ENCODE measurements around the gene IFNGR2. TPM values are rescaled to one million over a fixed set of nuclear protein-coding genes. Genes with fewer than 3 reads are reported as not detected.

Gene IFNGR2
- total and polyA plus RNA-seq, 2 experiments from 2014 or later = 21.9 to 29.4 TPM

- Mint-ChIP-seq H3K27me3 (ENCODE audit: insufficient read depth, low read depth, poor library complexity) (peaks cover 3% of the 10 kb centered on the region), H3K4me3 (no peak overlapping the region), H3K9me3 (no peaks in the 10 kb centered on the region), H3K27ac (no peak overlapping the region), H3K36me3 (ENCODE audit: low read depth) (peaks cover 59% of the 10 kb centered on the region), H3K4me1 (no peaks in the 10 kb centered on the region)
- Histone ChIP-seq H4K20me1 (replicated peaks; ENCODE audit: insufficient read depth) (no peaks in the 10 kb centered on the region), H2AFZ (no peak overlapping the region), H3K27me3 (ENCODE audit: insufficient read depth) (no peaks in the 10 kb centered on the region), H3K27ac (ENCODE audit: low read depth) (no peak overlapping the region), H3K36me3 (ENCODE audit: insufficient read depth) (peaks cover 9% of the 10 kb centered on the region), H3K4me2 (no peak overlapping the region), H3K79me2 (replicated peaks; ENCODE audit: insufficient read depth) (no peaks in the 10 kb centered on the region), H3K4me1 (ENCODE audit: insufficient read depth) (no peaks in the 10 kb centered on the region), H3K4me3 (no peak overlapping the region), H3F3A (replicated peaks; ENCODE audit: low read depth) (no peaks in the 10 kb centered on the region), H3K9me2 (ENCODE audit: insufficient read depth) (no peaks in the 10 kb centered on the region)
- TF ChIP-seq, protein P1, sequence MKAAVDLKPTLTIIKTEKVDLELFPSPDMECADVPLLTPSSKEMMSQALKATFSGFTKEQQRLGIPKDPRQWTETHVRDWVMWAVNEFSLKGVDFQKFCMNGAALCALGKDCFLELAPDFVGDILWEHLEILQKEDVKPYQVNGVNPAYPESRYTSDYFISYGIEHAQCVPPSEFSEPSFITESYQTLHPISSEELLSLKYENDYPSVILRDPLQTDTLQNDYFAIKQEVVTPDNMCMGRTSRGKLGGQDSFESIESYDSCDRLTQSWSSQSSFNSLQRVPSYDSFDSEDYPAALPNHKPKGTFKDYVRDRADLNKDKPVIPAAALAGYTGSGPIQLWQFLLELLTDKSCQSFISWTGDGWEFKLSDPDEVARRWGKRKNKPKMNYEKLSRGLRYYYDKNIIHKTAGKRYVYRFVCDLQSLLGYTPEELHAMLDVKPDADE (IDR thresholded peaks at IDR 0.05) = no peak
- DNase-seq (ENCODE audit: low spot score) (no peak), ATAC-seq (no peak)
Measured at GRCh38 chr21:33424214-33424613, 21.0 kb downstream of the IFNGR2 start.

DNA sequence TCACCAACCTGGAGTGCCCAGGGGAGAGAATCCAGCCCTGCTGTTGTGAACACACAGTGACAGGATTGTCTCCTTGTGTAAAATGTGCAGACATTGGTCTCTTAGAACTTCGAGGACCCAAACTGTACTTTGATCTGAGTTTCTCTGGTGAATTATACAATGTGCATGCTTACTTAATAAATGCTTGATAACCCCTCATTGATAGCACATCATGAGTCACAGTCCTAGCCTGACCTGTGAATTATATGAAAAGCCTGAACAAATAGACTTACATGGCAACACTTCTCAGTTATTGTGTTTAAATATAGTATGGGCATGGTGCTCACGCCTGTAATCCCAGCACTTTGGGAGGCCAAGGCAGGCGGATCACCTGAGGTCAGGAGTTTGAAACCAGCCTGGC is 22.6 kb downstream of the IFNGR2 start:
- Mint-ChIP-seq H3K9me3 (no peaks in the 10 kb centered on the region), H3K27ac (no peak overlapping the region), H3K36me3 (ENCODE audit: low read depth) (peaks cover 57% of the 10 kb centered on the region), H3K4me1 (no peaks in the 10 kb centered on the region), H3K4me3 (no peak overlapping the region), H3K27me3 (ENCODE audit: insufficient read depth, low read depth, poor library complexity) (peaks cover 3% of the 10 kb centered on the region)
- Histone ChIP-seq H3K27me3 (ENCODE audit: insufficient read depth) (no peaks in the 10 kb centered on the region), H2AFZ (no peak overlapping the region), H3K27ac (ENCODE audit: low read depth) (no peak overlapping the region), H3K9me2 (ENCODE audit: insufficient read depth) (no peaks in the 10 kb centered on the region), H3F3A (replicated peaks; ENCODE audit: low read depth) (no peaks in the 10 kb centered on the region), H3K4me2 (no peak overlapping the region), H3K79me2 (replicated peaks; ENCODE audit: insufficient read depth) (no peaks in the 10 kb centered on the region), H4K20me1 (replicated peaks; ENCODE audit: insufficient read depth) (no peaks in the 10 kb centered on the region), H3K4me3 (no peak overlapping the region), H3K4me1 (ENCODE audit: insufficient read depth) (no peaks in the 10 kb centered on the region), H3K36me3 (ENCODE audit: insufficient read depth) (peaks cover 9% of the 10 kb centered on the region)
- DNase-seq (ENCODE audit: low spot score) = no peak
- no peak for ATAC-seq
- TF ChIP-seq STAT1 (IDR thresholded peaks at IDR 0.05; ENCODE audit: unreplicated experiment) = no peak
- TF ChIP-seq, protein P2, sequence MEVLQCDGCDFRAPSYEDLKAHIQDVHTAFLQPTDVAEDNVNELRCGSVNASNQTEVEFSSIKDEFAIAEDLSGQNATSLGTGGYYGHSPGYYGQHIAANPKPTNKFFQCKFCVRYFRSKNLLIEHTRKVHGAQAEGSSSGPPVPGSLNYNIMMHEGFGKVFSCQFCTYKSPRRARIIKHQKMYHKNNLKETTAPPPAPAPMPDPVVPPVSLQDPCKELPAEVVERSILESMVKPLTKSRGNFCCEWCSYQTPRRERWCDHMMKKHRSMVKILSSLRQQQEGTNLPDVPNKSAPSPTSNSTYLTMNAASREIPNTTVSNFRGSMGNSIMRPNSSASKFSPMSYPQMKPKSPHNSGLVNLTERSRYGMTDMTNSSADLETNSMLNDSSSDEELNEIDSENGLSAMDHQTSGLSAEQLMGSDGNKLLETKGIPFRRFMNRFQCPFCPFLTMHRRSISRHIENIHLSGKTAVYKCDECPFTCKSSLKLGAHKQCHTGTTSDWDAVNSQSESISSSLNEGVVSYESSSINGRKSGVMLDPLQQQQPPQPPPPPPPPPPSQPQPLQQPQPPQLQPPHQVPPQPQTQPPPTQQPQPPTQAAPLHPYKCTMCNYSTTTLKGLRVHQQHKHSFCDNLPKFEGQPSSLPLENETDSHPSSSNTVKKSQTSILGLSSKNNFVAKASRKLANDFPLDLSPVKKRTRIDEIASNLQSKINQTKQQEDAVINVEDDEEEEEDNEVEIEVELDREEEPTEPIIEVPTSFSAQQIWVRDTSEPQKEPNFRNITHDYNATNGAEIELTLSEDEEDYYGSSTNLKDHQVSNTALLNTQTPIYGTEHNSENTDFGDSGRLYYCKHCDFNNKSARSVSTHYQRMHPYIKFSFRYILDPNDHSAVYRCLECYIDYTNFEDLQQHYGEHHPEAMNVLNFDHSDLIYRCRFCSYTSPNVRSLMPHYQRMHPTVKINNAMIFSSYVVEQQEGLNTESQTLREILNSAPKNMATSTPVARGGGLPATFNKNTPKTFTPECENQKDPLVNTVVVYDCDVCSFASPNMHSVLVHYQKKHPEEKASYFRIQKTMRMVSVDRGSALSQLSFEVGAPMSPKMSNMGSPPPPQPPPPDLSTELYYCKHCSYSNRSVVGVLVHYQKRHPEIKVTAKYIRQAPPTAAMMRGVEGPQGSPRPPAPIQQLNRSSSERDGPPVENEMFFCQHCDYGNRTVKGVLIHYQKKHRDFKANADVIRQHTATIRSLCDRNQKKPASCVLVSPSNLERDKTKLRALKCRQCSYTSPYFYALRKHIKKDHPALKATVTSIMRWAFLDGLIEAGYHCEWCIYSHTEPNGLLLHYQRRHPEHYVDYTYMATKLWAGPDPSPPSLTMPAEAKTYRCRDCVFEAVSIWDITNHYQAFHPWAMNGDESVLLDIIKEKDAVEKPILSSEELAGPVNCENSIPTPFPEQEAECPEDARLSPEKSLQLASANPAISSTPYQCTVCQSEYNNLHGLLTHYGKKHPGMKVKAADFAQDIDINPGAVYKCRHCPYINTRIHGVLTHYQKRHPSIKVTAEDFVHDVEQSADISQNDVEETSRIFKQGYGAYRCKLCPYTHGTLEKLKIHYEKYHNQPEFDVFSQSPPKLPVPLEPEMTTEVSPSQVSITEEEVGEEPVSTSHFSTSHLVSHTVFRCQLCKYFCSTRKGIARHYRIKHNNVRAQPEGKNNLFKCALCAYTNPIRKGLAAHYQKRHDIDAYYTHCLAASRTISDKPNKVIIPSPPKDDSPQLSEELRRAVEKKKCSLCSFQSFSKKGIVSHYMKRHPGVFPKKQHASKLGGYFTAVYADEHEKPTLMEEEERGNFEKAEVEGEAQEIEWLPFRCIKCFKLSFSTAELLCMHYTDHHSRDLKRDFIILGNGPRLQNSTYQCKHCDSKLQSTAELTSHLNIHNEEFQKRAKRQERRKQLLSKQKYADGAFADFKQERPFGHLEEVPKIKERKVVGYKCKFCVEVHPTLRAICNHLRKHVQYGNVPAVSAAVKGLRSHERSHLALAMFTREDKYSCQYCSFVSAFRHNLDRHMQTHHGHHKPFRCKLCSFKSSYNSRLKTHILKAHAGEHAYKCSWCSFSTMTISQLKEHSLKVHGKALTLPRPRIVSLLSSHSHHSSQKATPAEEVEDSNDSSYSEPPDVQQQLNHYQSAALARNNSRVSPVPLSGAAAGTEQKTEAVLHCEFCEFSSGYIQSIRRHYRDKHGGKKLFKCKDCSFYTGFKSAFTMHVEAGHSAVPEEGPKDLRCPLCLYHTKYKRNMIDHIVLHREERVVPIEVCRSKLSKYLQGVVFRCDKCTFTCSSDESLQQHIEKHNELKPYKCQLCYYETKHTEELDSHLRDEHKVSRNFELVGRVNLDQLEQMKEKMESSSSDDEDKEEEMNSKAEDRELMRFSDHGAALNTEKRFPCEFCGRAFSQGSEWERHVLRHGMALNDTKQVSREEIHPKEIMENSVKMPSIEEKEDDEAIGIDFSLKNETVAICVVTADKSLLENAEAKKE (CRISPR knock-in tag; IDR thresholded peaks at IDR 0.05) = no peak
- no peak for TF ChIP-seq JUNB (IDR thresholded peaks at IDR 0.05; ENCODE audit: unreplicated experiment)
- TF ChIP-seq CREB1 (CRISPR knock-in tag; IDR thresholded peaks at IDR 0.05; ENCODE audit: low read depth) = no peak
- TF ChIP-seq ZNF331 (CRISPR knock-in tag; IDR thresholded peaks at IDR 0.05; ENCODE audit: low read depth) = no peak
- TF ChIP-seq, protein P3, sequence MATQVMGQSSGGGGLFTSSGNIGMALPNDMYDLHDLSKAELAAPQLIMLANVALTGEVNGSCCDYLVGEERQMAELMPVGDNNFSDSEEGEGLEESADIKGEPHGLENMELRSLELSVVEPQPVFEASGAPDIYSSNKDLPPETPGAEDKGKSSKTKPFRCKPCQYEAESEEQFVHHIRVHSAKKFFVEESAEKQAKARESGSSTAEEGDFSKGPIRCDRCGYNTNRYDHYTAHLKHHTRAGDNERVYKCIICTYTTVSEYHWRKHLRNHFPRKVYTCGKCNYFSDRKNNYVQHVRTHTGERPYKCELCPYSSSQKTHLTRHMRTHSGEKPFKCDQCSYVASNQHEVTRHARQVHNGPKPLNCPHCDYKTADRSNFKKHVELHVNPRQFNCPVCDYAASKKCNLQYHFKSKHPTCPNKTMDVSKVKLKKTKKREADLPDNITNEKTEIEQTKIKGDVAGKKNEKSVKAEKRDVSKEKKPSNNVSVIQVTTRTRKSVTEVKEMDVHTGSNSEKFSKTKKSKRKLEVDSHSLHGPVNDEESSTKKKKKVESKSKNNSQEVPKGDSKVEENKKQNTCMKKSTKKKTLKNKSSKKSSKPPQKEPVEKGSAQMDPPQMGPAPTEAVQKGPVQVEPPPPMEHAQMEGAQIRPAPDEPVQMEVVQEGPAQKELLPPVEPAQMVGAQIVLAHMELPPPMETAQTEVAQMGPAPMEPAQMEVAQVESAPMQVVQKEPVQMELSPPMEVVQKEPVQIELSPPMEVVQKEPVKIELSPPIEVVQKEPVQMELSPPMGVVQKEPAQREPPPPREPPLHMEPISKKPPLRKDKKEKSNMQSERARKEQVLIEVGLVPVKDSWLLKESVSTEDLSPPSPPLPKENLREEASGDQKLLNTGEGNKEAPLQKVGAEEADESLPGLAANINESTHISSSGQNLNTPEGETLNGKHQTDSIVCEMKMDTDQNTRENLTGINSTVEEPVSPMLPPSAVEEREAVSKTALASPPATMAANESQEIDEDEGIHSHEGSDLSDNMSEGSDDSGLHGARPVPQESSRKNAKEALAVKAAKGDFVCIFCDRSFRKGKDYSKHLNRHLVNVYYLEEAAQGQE (IDR thresholded peaks at IDR 0.05; ENCODE audit: unreplicated experiment) = no peak
- TF ChIP-seq POLR2AphosphoS5 (IDR thresholded peaks at IDR 0.05; ENCODE audit: low read depth) = no peak
- TF ChIP-seq, protein P1 (IDR thresholded peaks at IDR 0.05) = no peak
